Heart right ventricle (tissue), 16 donors: Measurements from ENCODE around the gene SECISBP2. TPM values are rescaled to one million over a fixed set of nuclear protein-coding genes. Genes with fewer than 3 reads are reported as not detected.
A peak's percentile ranks its signal among the peaks of the same experiment; 100 is the strongest.

ENCODE experiments used
- ATAC-seq, 8 donors: fragments of 200-7000 bp; cut with Tn5 transposase; one replicate each; pipeline ENCODE4 v1.9.1; 2020; ENCODE audit warnings: mild to moderate bottlenecking in 8 of 8, moderate library complexity in 8 of 8, moderate number of reproducible peaks in 1 of 8
- DNase-seq, 2 donors: peaks; one replicate each; pipeline ENCODE4 v3.0.0-alpha.2; 2020
- H3K27ac ChIP-seq, 10 donors: fragments of 200-600 bp; sonication (generic) in 2 of 10; one replicate each; pipeline versions ENCODE4 v1.5.0 to v1.8.0; 2020 to 2022; ENCODE audit warnings: mild to moderate bottlenecking in 3 of 10
- H3K27me3 ChIP-seq, 7 donors: fragments of 200-600 bp; one replicate each; pipeline ENCODE4 v1.8.0; 2021 to 2022; ENCODE audit warnings: mild to moderate bottlenecking in 2 of 7
- H3K36me3 ChIP-seq, 9 donors: fragments of 200-600 bp; sonication (generic) in 1 of 9; one replicate each; pipeline versions ENCODE4 v1.5.0 to v1.8.0; 2020 to 2022; ENCODE audit warnings: mild to moderate bottlenecking in 2 of 9
- H3K4me1 ChIP-seq, 9 donors: fragments of 200-600 bp; sonication (generic) in 1 of 9; one replicate each; pipeline versions ENCODE4 v1.5.0 to v1.8.0; 2020 to 2022; ENCODE audit warnings: mild to moderate bottlenecking in 4 of 9
- H3K4me3 ChIP-seq, 10 donors: fragments of 200-600 bp; sonication (generic) in 2 of 10; one replicate each; pipeline versions ENCODE4 v1.5.0 to v1.8.0; 2020 to 2022; ENCODE audit warnings: mild to moderate bottlenecking in 7 of 10, moderate library complexity in 2 of 10
- H3K9me3 ChIP-seq, 11 donors: fragments of 200-600 bp in 10 of 11; sonication (generic) in 2 of 11; one replicate each; pipeline versions ENCODE4 v1.5.0 to v1.8.0; 2013 to 2022; ENCODE audit warnings: mild to moderate bottlenecking in 2 of 11, control low read depth in 1 of 11, moderate library complexity in 1 of 11
- CTCF ChIP-seq, 9 donors: fragments of 200-600 bp; sonication (generic) in 2 of 9; IDR thresholded peaks; one replicate each; pipeline versions ENCODE4 v1.5.0 to v1.8.0; 2021 to 2022; ENCODE audit warnings: antibody characterized with exemption in 9 of 9, mild to moderate bottlenecking in 5 of 9, moderate library complexity in 1 of 9
- WGBS, 2 donors: extraction: QIAGEN DNeasy Blood & Tissue Kit; methylation state at CpG; one replicate each; pipeline ENCODE4 v1.1.7; 2013; ENCODE audit warnings: inconsistent platforms in 1 of 2; 5-methylcytosine and 5-hydroxymethylcytosine counted together
- intact Hi-C, 10 donors: fragments of 100-400 bp; cut with DNase I; formaldehyde crosslinking; loops; one replicate each; pipeline versions ENCODE4 v1.11.1 to v1.14.2; 2022
- polyA plus RNA-seq, 2 donors: library from polyadenylated mRNA; stranded (reverse); fragments of 200-250 nt; gene quantifications; one replicate each; pipeline ENCODE4 v1.2.3, GENCODE V29; 2013
- total RNA-seq, 10 donors: library from RNA; stranded (reverse); fragmentation: NEBNext Ultra II Directional in 3 of 10; extraction: Animal tissue kit (Norgen Biotek cat#: 25700) in 3 of 10; gene quantifications; one replicate each; pipeline versions ENCODE4 v1.2.1 to v1.2.4, GENCODE V29; 2021 to 2023
- donor health status: Arrhythmogenic right ventricular cardiomyopathy.
- donor health status: ischemic (EF 13 %, LVEDD 7.1; RV severe dilation, severe dysfunction).
- donor health status: healthy with polysubstance abuse.
- donor health status: DM: no; HTN: yes; CAD: no.
- donor health status: DM: no; HTN: no; CAD: no.
- donor health status: ischemic (EF 25% LVEDD 6.9; RV normal size, moderate dysfunction).
- donor health status: ischemic (EF 25% LVEDD 5.7; RV mildly dilated, moderate dysfunction).
- donor health status: healthy.
- donor health status: DM: yes; HTN: yes; CAD: no.
- donor health status: Ischemic cardiomyopathy.
- donor health status: ischemic (EF 35%, LVEDD 5.7; RV mildly dilated, moderate dysfunction).
- donor health status: nonischemic (EF 11% LVEDD 7.7; RV severe dilation, severe dysfunction).
- donor health status: DM: yes; HTN: yes; CAD: no.
- donor health status: PGD.
- donor health status: ischemic (EF 29% LVEDD 5.4; RV normal size, mild dysfunction).
- donor health status: nonischemic (EF 23%, LVEDD 6.1; RV moderate dilation, normal function).

Gene SECISBP2
- total and polyA plus RNA-seq, 12 donors: 13.9 to 20.1 (median 17.0) TPM

- TF ChIP-seq CTCF (IDR thresholded peaks at IDR 0.05): no peak
- Histone ChIP-seq H3K36me3 (peaks cover 0 to 31% (median 0%) of the 10 kb centered on the region in 9 donors), H3K4me3 (peak overlapping the region; percentile 41 to 93 (median 78)), H3K27me3 (no peaks in the 10 kb centered on the region), H3K9me3 (no peaks in the 10 kb centered on the region), H3K27ac (peak overlapping the region in 8 of 10 donors; percentile 15 to 100 (median 99)), H3K4me1 (peaks cover 0 to 47% (median 21%) of the 10 kb centered on the region in 9 donors)
- peak in 1 of 2 donors; percentile 8 for DNase-seq
- ATAC-seq: peak in 2 of 8 donors; percentile 1 to 20
- intact Hi-C loops: no loop called here
- 1% methylated on average over 54 of the region's 54 CpGs for WGBS, 2 donors
These were observed 6.7 kb upstream of the SECISBP2 start for GRCh38 chr9:89311346-89312221.

DNA sequence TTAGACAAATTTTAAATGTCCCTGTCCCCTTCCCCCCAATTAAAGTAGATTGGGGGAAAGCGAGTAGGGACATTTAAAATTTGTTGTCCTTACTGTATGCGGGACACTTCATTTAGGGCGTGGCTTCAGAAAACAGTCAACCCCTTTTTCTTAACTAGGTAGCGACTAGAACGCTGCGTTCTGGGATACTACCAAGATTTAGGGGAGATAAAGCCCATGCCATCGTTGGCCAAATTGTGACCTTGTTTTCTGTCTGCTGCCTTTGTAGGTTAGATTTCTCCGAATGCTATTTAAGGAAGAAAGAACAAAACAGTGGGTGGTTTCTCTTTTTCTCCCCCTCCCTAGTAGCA is 6.1 kb upstream of the SECISBP2 start:
- no peak for ATAC-seq
- intact Hi-C loops: no loop called here

GRCh38 chr9:89313842-89314241 is 4.5 kb upstream of the SECISBP2 start:
- H3K36me3 ChIP-seq: peaks cover 0 to 25% (median 0%) of the 10 kb centered on the region in 9 donors
- TF ChIP-seq CTCF (IDR thresholded peaks at IDR 0.05): no peak
- H3K27ac ChIP-seq: no peak overlapping the region
- ATAC-seq (no peak), DNase-seq (no peak)
- intact Hi-C loops: no loop called here
- 72 to 74% methylated on average over 1 of the region's 1 CpG for WGBS, 2 donors
- H3K4me1 ChIP-seq: peaks cover 0 to 57% (median 29%) of the 10 kb centered on the region in 9 donors
- peak overlapping the region in 1 of 10 donors; percentile 78 for H3K4me3 ChIP-seq
- no peaks in the 10 kb centered on the region for H3K9me3 ChIP-seq
- no peaks in the 10 kb centered on the region for H3K27me3 ChIP-seq

More for the DNA sequence above, 6.1 kb upstream of the SECISBP2 start:
- Histone ChIP-seq H3K36me3 (peaks cover 0 to 26% (median 0%) of the 10 kb centered on the region in 9 donors), H3K27me3 (no peaks in the 10 kb centered on the region), H3K4me3 (peak overlapping the region in 8 of 10 donors; percentile 14 to 93 (median 78)), H3K4me1 (peaks cover 0 to 47% (median 21%) of the 10 kb centered on the region in 9 donors), H3K27ac (peak overlapping the region in 1 of 10 donors; percentile 99), H3K9me3 (no peaks in the 10 kb centered on the region)
- no peak for DNase-seq
- TF ChIP-seq CTCF (IDR thresholded peaks at IDR 0.05): no peak
- WGBS, 2 donors: 1 to 4% methylated on average over 8 of the region's 8 CpGs

DNA sequence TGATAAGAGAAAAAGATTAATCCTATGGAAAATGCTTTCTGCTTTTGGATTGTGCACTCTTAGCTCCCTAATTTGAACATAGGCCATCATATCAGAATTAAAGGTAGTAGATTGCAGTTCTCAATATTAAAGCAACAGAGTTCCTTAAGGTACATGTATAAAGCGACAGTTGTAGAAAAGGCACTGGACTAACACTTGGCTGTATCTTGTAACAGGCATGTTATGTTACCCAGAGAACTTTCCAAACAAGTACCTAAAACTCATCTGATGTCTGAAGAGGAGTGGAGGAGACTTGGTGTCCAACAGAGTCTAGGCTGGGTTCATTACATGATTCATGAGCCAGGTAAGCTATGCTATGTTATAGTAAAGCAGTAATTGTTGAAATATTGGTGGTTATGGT is 3.3 kb upstream of the SECISBP2 start:
- ATAC-seq: no peak
- no peak overlapping the region for H3K27ac ChIP-seq
- no peaks in the 10 kb centered on the region for H3K27me3 ChIP-seq
- intact Hi-C loops: loop anchor here in 2 of 10 donors (5.0 kb wide), 1 partner anchor 232 kb away; no protein-coding TSS in a partner anchor
- peaks cover 0 to 61% (median 32%) of the 10 kb centered on the region in 9 donors for H3K4me1 ChIP-seq
- H3K9me3 ChIP-seq: no peaks in the 10 kb centered on the region
- WGBS, 2 donors: 91 to 97% methylated on average over 1 of the region's 1 CpG
- H3K4me3 ChIP-seq: no peak overlapping the region
- H3K36me3 ChIP-seq: peaks cover 0 to 26% (median 0%) of the 10 kb centered on the region in 9 donors
- TF ChIP-seq CTCF (IDR thresholded peaks at IDR 0.05): no peak
- DNase-seq: no peak
